Measurements from ENCODE around the gene KIF26B. TPM values are rescaled to one million over a fixed set of nuclear protein-coding genes. Genes with fewer than 3 reads are reported as not detected.

The KIF26B gene
- total RNA-seq, 1 experiment from 2014 or later = 1.2 TPM

DNA sequence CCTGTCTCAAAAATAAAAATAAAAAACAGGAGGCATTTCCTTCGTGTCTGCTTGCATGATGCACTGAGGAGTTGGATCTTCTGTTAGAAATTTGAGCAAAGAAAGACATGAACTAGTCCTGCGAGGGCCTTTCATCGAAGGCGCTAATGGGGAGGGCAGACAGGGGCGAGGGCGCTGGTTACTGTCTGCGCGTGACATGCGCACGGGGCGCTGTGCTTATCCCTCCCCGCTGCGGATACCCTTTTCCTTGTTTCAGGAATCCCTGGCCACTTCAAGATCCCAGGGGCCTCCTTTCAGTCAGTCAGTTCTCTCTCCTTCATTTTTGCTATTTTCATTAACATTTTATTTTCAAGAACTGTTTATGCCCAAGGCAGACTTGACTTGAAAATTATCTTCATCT, 545.8 kb downstream of the KIF26B start (continued):
- TF ChIP-seq, protein P1, sequence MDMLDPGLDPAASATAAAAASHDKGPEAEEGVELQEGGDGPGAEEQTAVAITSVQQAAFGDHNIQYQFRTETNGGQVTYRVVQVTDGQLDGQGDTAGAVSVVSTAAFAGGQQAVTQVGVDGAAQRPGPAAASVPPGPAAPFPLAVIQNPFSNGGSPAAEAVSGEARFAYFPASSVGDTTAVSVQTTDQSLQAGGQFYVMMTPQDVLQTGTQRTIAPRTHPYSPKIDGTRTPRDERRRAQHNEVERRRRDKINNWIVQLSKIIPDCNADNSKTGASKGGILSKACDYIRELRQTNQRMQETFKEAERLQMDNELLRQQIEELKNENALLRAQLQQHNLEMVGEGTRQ (CRISPR knock-in tag; IDR thresholded peaks at IDR 0.05) = no peak

DNA sequence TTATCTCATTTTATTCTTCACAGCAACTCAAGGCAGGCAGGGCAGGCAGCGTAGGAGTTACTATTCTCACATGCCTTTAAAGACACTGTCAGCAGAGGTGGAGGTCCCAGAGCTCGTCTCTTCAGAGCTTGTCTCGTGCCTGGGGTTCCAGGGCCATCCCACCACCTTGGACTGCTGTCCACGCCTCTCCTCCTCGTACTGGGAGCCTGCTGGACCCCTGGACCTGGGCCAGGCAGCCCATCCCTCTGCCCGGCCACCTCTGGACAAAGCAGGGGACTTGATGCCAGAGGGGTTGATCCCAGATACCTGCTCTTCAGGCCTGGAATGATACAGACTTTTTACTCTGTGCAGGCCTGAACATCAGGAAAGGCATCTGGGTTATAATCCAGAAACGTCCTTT, 546.8 kb downstream of the KIF26B start:
- Mint-ChIP-seq H3K36me3 (no peaks in the 10 kb centered on the region), H3K27ac (no peak overlapping the region), H3K9me3 (no peaks in the 10 kb centered on the region), H3K4me3 (no peak overlapping the region), H3K27me3 (ENCODE audit: low read depth) (no peaks in the 10 kb centered on the region; the same call in 1 of the 2 replicates), H3K4me1 (peaks cover 9% of the 10 kb centered on the region)
- POLR2A ChIA-PET = no interaction called here
- TF ChIP-seq SOX15 (CRISPR knock-in tag; IDR thresholded peaks at IDR 0.05) (no peak), RORB (CRISPR knock-in tag; IDR thresholded peaks at IDR 0.05) (no peak), GRHL2 (CRISPR knock-in tag; IDR thresholded peaks at IDR 0.05; ENCODE audit: insufficient replicate concordance, severe bottlenecking) (no peak), NR3C1 (CRISPR knock-in tag; conservative IDR thresholded peaks at IDR 0.05; ENCODE audit: low read depth) (no peak), FOXK1 (CRISPR knock-in tag; IDR thresholded peaks at IDR 0.05) (no peak), ZNF263 (CRISPR knock-in tag; IDR thresholded peaks at IDR 0.05; ENCODE audit: low read depth) (no peak), NFATC4 (CRISPR knock-in tag; IDR thresholded peaks at IDR 0.05) (no peak)
- TF ChIP-seq, protein P2, sequence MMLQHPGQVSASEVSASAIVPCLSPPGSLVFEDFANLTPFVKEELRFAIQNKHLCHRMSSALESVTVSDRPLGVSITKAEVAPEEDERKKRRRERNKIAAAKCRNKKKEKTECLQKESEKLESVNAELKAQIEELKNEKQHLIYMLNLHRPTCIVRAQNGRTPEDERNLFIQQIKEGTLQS (CRISPR knock-in tag; conservative IDR thresholded peaks at IDR 0.05) = no peak
- TF ChIP-seq, protein P3, sequence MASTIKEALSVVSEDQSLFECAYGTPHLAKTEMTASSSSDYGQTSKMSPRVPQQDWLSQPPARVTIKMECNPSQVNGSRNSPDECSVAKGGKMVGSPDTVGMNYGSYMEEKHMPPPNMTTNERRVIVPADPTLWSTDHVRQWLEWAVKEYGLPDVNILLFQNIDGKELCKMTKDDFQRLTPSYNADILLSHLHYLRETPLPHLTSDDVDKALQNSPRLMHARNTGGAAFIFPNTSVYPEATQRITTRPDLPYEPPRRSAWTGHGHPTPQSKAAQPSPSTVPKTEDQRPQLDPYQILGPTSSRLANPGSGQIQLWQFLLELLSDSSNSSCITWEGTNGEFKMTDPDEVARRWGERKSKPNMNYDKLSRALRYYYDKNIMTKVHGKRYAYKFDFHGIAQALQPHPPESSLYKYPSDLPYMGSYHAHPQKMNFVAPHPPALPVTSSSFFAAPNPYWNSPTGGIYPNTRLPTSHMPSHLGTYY (CRISPR knock-in tag; IDR thresholded peaks at IDR 0.05) = no peak
- TF ChIP-seq, protein P4, sequence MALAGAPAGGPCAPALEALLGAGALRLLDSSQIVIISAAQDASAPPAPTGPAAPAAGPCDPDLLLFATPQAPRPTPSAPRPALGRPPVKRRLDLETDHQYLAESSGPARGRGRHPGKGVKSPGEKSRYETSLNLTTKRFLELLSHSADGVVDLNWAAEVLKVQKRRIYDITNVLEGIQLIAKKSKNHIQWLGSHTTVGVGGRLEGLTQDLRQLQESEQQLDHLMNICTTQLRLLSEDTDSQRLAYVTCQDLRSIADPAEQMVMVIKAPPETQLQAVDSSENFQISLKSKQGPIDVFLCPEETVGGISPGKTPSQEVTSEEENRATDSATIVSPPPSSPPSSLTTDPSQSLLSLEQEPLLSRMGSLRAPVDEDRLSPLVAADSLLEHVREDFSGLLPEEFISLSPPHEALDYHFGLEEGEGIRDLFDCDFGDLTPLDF (CRISPR knock-in tag; IDR thresholded peaks at IDR 0.05) = no peak
- TF ChIP-seq, protein P5, sequence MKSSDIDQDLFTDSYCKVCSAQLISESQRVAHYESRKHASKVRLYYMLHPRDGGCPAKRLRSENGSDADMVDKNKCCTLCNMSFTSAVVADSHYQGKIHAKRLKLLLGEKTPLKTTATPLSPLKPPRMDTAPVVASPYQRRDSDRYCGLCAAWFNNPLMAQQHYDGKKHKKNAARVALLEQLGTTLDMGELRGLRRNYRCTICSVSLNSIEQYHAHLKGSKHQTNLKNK (CRISPR knock-in tag; IDR thresholded peaks at IDR 0.05) = no peak
- TF ChIP-seq, protein P6, sequence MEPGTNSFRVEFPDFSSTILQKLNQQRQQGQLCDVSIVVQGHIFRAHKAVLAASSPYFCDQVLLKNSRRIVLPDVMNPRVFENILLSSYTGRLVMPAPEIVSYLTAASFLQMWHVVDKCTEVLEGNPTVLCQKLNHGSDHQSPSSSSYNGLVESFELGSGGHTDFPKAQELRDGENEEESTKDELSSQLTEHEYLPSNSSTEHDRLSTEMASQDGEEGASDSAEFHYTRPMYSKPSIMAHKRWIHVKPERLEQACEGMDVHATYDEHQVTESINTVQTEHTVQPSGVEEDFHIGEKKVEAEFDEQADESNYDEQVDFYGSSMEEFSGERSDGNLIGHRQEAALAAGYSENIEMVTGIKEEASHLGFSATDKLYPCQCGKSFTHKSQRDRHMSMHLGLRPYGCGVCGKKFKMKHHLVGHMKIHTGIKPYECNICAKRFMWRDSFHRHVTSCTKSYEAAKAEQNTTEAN (CRISPR knock-in tag; IDR thresholded peaks at IDR 0.05) = no peak
- TF ChIP-seq, protein P7, sequence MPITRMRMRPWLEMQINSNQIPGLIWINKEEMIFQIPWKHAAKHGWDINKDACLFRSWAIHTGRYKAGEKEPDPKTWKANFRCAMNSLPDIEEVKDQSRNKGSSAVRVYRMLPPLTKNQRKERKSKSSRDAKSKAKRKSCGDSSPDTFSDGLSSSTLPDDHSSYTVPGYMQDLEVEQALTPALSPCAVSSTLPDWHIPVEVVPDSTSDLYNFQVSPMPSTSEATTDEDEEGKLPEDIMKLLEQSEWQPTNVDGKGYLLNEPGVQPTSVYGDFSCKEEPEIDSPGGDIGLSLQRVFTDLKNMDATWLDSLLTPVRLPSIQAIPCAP (CRISPR knock-in tag; IDR thresholded peaks at IDR 0.05) = no peak
- DNase-seq (ENCODE audit: low spot score) (no peak), ATAC-seq (no peak)
- CTCF ChIA-PET = interaction anchor here (1.1 to 1.4 kb wide), 3 partner anchors 13 to 545 kb away, joined by 3 to 4 read pairs (median 4); no protein-coding TSS in a partner anchor

DNA sequence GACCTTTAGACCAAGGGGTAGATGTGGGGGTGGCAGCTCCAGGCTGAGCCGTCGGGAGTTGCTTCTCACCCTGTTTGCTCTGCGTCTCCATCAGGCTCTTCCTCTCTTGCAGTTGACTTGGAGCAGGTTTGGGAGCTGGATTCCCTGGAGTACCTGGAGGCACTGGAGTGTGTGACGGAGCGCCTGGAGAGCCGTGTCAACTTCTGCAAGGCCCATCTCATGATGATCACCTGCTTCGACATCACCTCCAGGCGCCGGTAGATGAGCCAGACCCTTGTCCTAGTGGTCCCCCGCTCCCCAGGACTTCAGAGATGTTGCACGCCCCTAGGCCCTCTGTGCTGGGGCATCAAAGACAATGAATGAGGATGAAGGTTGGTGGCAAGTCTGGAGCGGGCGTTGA, 547.6 kb downstream of the KIF26B start:
- Mint-ChIP-seq H3K36me3 (no peaks in the 10 kb centered on the region), H3K9me3 (no peaks in the 10 kb centered on the region), H3K27ac (no peak overlapping the region), H3K4me1 (peaks cover 9% of the 10 kb centered on the region), H3K27me3 (ENCODE audit: low read depth) (no peaks in the 10 kb centered on the region; the same call in 1 of the 2 replicates), H3K4me3 (no peak overlapping the region)
- TF ChIP-seq, protein P8, sequence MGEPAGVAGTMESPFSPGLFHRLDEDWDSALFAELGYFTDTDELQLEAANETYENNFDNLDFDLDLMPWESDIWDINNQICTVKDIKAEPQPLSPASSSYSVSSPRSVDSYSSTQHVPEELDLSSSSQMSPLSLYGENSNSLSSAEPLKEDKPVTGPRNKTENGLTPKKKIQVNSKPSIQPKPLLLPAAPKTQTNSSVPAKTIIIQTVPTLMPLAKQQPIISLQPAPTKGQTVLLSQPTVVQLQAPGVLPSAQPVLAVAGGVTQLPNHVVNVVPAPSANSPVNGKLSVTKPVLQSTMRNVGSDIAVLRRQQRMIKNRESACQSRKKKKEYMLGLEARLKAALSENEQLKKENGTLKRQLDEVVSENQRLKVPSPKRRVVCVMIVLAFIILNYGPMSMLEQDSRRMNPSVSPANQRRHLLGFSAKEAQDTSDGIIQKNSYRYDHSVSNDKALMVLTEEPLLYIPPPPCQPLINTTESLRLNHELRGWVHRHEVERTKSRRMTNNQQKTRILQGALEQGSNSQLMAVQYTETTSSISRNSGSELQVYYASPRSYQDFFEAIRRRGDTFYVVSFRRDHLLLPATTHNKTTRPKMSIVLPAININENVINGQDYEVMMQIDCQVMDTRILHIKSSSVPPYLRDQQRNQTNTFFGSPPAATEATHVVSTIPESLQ (CRISPR knock-in tag; IDR thresholded peaks at IDR 0.05) = no peak
- TF ChIP-seq, protein P2 (CRISPR knock-in tag; conservative IDR thresholded peaks at IDR 0.05) = no peak
- TF ChIP-seq NFATC4 (CRISPR knock-in tag; IDR thresholded peaks at IDR 0.05) = no peak
- TF ChIP-seq RORB (CRISPR knock-in tag; IDR thresholded peaks at IDR 0.05) = no peak
- no peak for TF ChIP-seq PRRX2 (CRISPR knock-in tag; IDR thresholded peaks at IDR 0.05)
- no peak for TF ChIP-seq ZNF396 (CRISPR knock-in tag; IDR thresholded peaks at IDR 0.05; ENCODE audit: borderline replicate concordance)
- TF ChIP-seq, protein P9, sequence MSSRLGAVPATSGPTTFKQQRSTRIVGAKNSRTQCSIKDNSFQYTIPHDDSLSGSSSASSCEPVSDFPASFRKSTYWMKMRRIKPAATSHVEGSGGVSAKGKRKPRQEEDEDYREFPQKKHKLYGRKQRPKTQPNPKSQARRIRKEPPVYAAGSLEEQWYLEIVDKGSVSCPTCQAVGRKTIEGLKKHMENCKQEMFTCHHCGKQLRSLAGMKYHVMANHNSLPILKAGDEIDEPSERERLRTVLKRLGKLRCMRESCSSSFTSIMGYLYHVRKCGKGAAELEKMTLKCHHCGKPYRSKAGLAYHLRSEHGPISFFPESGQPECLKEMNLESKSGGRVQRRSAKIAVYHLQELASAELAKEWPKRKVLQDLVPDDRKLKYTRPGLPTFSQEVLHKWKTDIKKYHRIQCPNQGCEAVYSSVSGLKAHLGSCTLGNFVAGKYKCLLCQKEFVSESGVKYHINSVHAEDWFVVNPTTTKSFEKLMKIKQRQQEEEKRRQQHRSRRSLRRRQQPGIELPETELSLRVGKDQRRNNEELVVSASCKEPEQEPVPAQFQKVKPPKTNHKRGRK (CRISPR knock-in tag; IDR thresholded peaks at IDR 0.05; ENCODE audit: borderline replicate concordance) = no peak
- no peak for DNase-seq (ENCODE audit: low spot score)
- no peak for ATAC-seq
- CTCF ChIA-PET = interaction anchor here (1.1 to 1.4 kb wide), 3 partner anchors 14 to 546 kb away, joined by 3 to 4 read pairs (median 4); no protein-coding TSS in a partner anchor
- POLR2A ChIA-PET = no interaction called here
